Astrocyte (in vitro differentiated cells and primary cell): ENCODE measurements around the gene AKAP8L.

Experiments used
- EZH2 ChIP-seq: IDR thresholded peaks from 2 replicates; pipeline ENCODE4 v1.6.1; 2012; ENCODE audit warnings: mild to moderate bottlenecking, low read length, inconsistent platforms; ENCODE audit not compliant: insufficient read depth
- TF ChIP-seq, protein P1 (sequence below): IDR thresholded peaks from 2 replicates; pipeline ENCODE4 v1.5.1; 2011; ENCODE audit warnings: low read depth, mild to moderate bottlenecking, inconsistent platforms, low read length, moderate library complexity; ENCODE audit not compliant: insufficient read depth

DNA sequence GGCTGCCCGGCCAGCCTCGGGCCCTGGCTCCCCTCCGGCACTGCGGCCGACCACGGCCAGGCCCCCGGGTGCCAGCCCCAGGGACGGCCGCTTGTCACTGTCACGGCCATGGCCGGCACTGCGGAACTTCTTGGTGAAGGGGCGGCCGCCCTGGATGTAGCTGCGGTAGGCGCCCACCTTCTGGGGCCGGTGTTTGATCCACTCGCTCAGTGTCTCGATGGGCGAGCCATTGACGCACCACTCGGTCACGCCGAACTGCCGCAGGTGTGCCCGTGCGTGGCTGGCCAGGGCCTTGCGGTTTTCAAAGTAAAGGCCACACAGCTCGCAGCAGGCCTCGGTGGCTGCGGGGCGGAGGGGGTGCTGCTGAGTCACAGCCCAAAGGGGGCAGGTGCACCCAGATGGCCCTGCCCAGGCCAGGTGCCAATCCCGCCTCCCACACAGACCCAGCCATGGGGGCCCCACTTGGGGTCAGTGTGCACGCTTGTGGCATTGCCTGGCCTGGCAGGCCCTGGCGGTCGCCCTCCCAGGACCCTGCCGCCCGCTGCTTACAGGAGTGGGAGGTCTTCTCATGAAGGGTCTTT, 6.0 kb upstream of the AKAP8L start:
- TF ChIP-seq, protein P1, sequence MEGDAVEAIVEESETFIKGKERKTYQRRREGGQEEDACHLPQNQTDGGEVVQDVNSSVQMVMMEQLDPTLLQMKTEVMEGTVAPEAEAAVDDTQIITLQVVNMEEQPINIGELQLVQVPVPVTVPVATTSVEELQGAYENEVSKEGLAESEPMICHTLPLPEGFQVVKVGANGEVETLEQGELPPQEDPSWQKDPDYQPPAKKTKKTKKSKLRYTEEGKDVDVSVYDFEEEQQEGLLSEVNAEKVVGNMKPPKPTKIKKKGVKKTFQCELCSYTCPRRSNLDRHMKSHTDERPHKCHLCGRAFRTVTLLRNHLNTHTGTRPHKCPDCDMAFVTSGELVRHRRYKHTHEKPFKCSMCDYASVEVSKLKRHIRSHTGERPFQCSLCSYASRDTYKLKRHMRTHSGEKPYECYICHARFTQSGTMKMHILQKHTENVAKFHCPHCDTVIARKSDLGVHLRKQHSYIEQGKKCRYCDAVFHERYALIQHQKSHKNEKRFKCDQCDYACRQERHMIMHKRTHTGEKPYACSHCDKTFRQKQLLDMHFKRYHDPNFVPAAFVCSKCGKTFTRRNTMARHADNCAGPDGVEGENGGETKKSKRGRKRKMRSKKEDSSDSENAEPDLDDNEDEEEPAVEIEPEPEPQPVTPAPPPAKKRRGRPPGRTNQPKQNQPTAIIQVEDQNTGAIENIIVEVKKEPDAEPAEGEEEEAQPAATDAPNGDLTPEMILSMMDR, result no peak
- TF ChIP-seq EZH2, result no peak
